NCI-H446 (cell line): Measurements from ENCODE around the gene MYORG.

Source experiments
- DNase-seq, 2 experiments: peaks; one replicate each; lab custom pipeline; 2025; lab: John Stamatoyannopoulos, UW

The MYORG gene

DNA sequence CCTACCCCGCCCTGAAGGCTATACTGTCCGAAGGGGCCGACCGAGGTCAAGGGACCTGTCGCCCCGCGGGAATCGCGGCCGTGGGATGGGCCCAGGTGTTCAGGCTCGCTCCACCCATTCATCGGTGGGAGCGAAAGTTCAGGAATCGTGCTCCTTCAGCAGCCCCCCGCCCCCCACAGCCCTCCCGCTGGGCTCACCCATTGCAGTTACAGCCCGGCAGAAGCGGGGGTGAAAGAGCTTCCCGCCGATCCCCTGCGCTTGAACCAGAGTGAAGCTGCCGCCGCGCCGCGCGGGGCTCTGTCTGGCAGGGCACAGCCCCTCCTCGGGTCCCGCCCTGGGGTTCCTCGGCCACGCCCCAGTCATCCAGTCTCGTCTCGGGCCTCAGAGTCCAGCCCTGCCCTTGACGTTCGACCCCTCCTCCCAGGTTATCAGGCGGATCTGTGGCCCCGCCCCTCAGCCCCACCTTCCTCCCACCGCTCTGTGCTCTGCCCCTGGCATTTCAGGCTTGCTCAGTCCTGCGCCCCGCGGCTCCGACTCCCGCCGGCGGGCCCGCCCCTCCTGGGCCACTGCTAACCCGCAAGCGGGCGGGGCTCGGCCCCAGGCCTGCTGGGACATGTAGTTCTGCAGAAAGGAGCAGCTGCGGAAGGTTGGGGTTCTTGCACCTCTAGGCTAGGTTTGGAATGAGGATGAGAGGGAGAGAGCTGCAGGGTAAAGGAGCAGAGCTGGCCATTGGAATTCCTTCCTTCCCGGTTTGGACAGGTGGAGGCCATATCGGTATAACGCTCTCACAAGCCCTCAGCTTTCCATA is at the start of gene MYORG:
Gene MYORG (minus strand): TSS at position 303 of the 808 bp plus-strand sequence. CDS start 3,955 bp downstream, outside the sequence.
- DNase-seq, result peak; percentile 61 to 96

DNA sequence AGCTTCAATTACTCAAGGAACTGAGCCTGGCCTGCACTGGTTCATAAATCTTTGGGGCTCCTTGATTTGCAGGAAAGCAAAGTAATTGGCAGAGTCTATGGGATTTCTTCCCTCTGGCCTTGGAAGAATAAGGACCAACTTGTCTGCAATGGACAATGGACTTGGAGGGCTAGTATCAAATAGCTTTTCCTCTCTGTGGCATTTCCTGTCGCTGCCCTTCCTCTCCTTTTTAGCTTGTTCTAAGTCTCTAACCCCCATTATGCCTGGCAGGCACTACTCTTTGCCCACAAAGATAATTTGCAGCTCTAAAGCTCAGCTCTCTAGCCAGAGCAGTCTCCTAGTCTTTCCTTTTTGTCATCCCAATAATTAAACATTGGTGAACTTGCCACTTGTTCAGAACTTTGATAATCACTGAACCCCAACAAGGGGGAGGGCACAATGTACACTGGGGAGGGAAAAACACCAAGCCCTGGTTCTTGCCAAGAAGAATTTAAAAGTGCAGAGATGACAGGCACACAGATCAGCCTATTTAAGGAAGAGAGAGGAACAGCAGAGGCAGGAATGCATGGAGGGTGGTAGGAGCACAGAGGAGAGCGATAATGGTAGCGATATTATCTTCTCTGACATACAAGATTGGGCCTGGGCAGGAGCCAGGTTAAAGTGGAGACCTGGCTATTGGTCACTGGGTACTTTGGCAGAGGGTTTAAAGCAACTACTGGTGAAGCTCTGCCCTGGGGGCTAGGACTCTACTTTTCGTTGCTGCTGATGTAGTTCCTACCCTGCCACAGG is 43.2 kb upstream of the MYORG start:
- DNase-seq, result no peak

DNA sequence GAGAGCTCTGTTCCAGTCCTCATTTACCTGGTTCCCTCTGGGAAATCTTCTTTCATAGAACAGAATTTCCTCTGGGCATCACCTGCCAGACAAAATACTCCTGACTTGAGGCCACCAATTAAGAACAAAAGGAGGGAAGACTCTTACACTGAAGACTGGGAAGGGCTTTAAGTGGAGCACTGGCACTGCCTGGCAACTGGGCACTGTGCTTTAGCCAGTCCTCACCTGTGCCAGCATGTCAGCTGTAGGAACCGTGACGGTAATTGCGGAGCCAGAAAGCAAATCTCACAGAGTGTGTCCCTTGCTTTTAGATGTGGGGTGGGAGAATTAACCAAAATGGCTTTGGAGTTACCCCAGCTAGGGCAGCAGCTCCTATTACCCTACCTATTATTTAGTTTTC is 41.0 kb upstream of the MYORG start:
- DNase-seq, result no peak

DNA sequence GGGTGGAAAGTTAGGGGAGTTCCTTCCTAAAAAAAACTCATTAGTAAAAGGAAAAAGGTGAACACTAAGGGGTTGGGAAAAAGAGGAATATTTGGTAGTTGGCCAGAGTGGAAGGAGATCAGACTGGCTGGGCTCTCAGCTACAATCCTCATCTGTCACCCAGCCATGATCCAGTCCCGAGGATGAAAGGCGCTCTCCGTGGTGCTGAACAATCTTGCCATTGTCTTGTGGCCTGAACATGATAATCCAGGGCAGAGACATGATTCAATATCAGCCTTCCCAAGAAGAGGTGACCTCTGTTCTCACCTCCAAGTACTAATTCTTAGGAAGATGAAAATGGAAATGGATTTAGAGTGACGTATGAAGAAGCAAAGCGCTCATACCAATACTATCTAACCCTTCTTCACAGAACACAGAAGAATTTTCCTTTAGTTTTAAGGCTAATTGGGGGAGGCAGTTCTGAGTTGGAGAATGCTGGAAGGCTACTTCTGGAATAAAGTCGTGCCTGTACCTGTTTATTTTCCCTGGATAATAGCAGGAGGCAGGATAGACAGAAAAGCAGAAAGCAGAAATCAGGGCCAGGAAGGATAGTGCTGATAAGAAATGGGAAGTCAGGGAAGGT is 36.6 kb upstream of the MYORG start:
- DNase-seq, result no peak

DNA sequence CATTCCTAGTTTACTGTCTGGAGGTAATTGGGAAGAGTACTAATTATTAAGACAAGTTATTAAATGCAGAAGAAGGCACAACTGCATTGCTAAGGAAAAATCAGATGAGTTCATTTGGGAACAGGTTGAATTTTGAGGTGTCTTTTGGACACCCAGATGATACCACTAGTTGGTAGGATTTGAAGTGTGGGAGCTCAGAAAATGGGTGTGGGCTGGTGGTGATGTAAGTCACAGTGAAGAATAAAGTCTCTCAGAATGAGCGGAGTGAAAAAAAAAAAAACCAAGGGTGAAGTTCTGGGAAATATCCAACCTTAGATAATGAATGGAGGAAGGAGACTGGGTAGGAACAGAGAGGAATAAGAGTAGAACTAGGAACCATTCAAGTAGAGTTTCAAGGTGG is 35.6 kb upstream of the MYORG start:
- DNase-seq, result no peak

DNA sequence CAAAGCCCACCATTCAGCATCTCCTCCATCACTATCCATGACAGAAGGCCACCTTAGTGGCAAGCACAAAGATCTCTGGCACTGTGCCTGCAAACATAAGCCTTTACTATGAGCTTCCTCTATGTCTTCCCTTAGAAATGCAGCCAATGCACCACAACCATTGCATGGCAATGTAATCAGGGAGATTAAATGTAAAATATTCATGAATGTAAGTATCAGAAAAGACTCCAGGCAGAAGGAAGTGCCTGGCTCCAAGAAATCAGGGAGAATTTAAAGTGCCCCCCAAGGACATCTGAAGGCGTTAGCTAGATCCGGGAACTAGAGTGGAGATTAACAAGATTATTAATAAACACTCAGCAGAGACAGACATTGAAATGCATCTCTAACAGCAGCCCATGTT is 32.5 kb upstream of the MYORG start:
- DNase-seq, result no peak

DNA sequence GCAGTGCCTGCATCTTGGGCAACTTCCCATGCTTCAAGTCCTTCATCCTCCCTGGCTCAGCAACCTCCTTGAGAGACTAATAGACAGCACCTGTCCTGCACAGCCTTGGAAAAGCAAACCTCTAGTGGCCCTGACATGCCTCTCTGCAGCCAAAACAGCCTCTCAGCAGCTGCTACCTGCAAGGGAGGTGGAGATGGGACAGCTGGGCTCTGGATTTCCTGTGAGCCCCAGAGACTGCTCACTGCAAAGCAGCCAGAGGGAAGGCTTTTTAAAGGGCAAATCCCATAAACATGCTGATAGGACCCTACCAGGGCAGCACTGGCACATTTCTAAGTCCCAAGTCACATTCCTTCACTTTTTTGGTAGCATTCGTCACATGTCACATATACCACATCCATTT is 31.5 kb upstream of the MYORG start:
- DNase-seq, result no peak

DNA sequence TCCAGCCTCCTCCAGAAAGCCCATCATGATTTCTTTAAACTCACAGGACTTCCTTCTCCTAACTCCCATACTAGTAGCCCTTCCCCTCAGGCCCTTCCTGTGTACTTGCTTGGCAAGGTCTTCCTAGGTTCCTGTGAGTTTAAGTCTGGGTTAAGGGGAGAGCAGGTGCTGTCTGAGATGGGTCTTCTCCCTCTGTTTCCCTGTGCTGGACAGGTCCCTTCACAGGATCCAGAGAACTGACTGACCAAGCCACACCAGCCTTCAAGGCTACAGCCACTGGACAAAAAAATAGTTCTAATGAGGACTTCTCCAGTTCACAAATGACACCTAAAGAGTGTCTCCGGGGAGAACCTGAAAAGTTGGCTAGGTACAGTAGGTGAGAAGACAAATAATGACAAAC is 29.5 kb upstream of the MYORG start:
- no peak for DNase-seq

DNA sequence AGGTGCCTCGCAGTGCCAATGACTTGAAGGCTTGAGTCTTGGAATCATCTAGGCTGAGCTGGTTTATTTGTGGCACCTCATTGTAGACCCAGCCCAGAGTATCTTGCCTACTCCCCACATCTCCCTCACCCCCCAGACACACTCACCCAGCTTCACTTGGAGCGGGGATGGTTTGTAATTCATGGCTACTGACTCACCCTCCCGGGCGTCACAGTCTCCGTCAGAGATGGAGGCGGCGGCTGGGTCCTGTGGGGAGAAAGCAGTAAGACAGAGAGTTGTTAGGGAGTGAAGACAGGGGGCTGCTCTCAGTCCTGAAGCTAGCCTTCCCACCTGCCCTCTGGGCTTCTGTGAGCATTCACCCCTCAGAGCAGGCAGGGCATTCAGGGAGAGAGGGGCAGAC is 29.0 kb upstream of the MYORG start:
- no peak for DNase-seq

DNA sequence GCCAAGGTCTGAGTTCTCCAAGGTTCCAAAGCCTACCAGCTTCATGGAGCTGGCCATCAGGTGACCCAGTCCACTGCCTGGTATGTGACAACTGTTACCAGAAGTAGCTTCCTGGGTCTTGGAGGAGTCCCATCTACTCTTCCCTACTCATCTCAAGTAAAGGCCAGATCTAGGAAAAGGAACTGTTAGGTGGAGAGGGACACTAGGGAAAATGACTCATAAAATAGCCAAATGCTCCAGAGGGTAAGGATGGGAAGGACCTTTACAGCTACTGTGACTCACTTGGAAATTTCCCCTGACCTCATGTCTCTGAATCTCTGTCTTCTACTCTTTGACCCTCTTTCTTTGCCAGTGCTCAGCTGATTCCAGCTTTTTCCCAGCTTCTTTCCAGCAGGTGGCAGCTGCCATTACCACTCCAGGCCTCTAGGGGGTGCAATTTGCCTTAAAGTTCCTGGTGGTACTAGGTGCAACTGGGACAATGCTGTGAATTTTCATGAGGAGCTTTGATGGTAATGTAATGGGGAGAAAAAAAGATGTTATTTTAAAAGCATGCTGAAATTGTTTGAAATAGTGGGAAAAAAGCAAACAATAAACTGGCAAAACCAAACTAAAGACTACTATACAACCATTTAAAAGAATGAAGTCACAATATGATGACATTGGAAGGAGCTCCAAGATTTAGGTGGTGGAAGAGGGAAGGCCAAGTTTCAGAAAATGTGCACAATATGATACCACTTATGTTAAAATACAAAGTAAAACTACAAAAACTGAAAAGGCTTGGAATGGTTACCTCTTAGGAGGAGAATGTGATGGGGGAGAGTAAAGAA is 27.1 kb upstream of the MYORG start:
- peak; percentile 73 to 81 for DNase-seq

DNA sequence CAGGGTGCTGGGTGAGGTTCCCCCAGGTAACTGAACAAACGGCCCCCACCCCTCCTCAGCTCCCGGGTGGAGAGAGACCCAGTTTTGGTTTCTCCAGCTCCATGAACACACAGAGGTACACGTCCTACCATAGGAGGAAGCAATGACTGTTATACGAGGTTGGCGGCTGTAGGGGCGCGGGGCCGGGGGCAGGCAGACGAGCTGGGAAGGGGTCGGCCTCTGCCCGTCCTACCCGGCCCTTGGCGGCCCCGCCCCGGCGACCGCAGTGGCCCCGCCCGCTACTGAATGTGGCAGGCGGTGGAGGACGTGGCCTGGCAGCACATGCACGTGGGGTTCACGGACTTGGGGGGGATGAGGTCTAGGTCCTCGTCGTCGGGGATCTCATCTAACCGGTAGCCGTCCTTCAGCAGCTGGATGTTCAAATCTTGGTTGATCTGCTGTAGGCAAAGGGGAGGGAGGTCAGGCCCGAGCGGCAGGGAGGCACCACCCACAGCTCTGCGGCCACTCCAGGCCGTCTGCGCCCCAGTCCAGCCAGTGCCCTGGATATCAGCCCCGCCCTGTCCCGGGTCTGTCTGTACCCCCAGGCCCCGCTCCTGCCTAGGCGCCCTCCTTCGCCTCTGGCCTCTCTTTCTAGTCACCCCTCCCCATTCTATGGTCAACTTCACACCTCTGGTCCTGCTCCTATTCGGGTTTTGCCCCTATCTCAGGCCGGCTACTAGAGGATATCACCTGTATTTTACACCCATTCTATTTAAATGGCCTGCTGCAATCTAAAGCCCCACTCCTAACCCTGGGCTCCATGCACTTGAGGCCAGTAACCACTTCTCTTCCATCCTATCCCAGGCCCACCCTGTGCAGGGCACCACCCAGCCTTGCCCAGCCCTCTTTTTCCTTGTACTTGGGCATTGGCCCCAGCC is 24.2 kb upstream of the MYORG start:
- DNase-seq, result no peak

DNA sequence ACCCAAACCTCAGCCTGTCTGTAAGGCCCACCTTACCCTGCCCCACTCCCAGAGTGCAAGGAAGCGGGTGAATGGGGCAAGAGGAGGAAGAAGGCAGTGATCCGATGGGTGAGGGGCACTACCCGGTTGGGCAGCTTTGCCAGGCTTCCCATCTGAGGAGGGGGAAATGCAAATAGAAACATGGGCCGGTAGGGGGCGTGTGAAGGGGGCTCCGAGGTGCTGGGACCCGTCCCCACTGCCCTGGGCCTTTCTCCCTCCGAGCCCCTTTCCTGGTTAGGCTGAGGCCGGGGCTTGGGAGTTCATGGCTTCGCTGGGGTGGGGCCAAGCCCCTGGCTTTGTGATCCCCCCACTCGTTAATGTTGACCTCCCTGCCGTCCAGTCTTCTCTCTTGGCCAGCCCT is 23.6 kb upstream of the MYORG start:
- no peak for DNase-seq

DNA sequence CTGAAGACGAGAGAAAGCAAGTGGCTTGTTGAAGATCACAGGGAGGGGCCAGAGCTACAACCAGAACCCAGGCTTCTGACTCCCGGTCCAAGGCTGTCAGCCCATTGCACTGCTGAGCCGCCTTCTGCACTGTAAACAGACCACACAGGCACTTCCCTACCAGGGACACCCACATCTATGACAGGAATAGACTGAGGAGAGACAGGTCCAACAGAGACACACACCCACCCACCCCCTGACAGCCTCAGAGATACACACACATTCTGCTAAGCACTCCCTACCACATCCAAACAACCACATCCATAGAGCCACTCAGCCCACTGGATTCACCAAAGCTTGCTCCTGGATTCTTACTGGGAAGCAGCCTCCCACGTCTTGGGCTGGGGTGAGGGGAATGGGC is 23.0 kb upstream of the MYORG start:
- DNase-seq, result no peak

DNA sequence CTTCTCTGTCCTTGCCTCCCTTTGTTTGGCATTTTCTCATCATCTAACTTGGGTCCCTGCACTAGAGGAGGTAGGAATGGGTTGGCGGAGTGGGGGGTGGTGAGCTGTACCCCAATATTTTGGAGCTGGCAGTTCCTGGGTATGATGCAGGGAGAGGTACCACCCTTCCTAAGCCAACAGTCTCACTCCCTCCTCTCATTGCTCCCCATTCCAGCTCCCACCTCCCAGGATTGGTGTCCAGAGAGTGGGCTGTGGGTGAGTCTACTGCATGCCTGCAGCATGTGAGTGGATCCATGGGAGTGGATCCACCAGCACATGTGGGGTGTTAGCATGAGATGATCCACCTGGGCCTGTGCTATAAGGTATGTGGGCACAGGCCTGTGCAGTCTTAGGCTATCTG is 22.2 kb upstream of the MYORG start:
- no peak for DNase-seq

DNA sequence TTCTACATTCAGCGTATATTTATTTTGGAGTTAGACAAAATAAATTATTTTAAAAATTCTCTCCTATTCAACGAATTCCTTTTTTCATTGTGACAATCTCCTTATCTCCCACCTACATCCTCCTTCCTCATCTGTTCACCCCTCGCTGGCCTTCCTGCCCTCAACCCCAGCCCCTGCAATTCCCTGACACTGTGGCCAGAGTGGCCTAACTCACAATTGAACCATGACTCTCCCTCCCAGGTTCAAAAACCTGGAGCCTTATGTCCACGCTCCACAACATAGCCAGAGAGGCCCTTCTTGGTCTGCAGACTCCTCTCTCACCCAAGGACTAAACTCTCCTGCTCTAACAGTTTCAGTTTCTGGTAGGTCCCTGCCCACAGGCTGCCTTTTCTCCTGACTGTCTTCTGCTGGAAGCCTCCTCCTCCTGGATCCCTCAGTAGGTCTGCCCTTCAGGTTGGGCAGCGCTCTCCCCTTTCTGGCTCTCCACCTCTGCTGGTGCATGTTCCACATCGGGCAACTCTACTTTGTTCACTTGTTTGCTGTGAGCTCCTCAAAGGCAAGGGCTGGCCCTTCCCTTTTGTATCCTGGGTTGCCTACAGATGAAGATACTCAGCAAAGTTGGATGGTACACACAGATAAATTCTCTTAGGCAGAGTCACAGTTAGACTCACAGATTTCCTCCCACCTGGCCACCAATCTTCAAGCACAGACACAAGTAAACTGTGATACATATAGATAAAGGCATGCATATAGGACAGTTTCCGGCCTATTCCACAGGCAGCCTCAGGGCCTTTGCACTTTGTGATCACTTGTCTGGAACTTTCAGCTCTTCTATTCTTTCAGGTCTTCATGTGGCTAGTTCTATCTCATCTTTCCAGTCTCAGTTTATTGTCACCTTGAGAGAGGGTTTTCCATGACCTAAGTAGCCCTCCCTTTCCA is 19.8 kb upstream of the MYORG start:
- no peak for DNase-seq

DNA sequence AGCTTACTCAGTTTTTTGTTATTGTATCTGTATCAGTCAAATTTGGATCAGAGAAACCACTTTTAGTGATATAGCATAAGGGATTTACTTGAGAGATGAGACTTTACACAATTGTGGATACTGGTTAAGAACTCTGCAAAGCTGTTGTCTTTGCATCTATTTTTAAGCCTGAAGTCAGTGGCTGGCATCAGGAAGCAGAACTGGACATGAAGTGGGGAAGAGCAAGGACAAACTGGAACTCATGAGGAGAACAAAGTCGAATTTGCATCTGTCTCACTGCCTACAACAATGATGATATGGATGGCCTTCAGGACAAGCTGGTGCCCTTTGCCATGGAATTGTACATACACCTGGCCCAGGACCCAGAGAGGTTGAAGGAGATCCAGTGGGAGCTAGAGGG is 15.8 kb upstream of the MYORG start:
- no peak for DNase-seq

DNA sequence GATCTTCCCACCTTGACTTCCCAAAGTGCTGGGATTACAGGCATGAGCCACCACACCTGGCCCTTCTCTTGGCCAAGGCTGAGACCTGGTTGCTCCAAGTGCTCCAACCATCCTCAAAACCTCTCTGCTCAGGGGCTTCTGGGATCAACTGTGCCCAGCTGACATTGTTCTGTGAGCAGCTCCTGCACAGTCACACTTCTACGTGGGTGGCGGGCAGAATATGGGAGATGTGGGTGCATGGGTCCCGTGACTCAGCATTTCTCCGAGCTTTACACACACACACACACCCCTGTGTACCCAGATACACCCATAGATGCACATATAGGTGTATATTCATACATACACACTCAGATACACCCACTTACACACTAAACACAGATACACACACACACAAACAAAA is 10.5 kb upstream of the MYORG start:
- no peak for DNase-seq

DNA sequence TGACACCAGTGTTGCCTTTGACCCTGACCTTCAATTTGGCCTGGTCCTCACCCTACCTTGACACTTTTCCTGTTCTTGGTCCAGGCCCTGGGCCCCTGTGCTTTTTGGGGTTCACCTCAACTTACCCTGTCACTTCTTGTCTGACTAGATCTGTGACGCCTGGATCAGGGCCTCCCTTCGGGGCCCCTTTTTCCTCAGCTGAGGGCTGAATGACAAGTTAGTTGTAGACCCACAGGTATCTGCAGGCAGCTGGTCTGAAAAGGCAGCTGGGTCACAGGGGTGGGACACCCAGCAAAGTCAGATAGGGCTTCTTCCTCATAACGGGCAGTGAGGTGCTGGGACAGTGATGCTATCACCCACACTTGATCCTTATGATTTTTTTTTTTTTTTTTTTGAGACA is 10.0 kb upstream of the MYORG start:
- DNase-seq, result no peak

DNA sequence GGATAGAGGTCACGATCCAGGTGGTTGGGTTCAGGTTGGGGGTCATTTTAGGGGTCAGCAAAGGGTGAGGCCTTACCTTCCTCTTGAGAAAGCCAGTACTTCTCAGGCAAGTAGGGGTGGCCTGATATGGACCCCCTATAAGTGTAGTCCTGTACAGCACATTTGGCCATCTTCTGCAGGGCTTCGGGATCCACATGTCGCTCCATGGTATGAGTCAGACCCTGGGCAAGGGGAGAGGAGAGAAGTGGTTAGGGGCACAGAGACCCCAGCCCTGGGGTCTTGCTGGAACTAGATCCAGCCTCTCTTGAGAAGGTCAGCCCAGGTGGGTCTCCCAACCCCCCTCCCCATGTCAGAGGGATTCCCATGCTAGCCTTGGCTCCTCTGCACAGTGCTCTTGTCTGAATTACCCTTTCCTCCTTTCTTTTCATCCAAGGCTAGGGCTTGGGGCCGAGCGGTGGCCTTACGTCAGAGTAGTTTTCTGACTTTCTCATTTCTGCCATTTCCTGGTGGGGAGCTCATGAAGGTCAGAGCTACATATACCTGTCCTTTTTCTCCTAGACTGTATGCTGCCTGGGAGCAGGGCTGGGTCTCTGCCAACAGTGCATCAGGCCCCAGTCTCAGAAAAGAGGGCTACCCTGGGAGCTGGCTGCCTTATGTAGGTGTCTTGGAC is 9.0 kb upstream of the MYORG start:
- DNase-seq, result no peak
